ENCODE measurements around the gene SLAMF7.
"Not testable (repeated sequence)": the region's sequence is repeated elsewhere in the genome, so short reads cannot be mapped to it uniquely, and the experiment has no call there.

Gene SLAMF7

DNA sequence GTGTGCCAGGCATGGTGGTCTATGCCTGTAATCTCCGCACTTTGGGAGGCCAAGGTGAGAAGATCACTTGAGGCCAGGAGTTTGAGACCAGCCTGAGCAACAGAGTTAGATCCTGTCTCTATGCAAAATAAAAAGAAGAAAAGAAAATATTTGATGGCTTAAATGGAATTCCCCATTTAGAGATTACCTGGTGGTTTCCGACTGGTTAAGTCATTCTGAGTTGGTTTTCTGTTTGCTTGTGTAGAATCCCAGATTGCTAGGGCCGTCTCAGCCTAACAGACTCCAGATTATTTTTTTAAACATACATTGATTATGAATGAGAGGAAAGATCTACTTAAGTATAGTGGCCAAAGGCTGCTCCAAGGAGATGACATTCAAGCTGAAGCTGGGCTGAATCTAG lies 34.0 kb downstream of the SLAMF7 start:
- peaks cover 7% of the 10 kb centered on the region for H3K9me3 Mint-ChIP-seq
- peaks cover 4% of the 10 kb centered on the region for H3K36me3 Mint-ChIP-seq
- peak overlapping the region; percentile 74 for H3K27ac Mint-ChIP-seq
- H3K4me1 Mint-ChIP-seq = peaks cover 76% of the 10 kb centered on the region
- peak overlapping the region; percentile 9 for H3K4me3 Mint-ChIP-seq
- no peaks in the 10 kb centered on the region for H3K27me3 Mint-ChIP-seq

- Mint-ChIP-seq H3K27ac (peak overlapping the region; percentile 92), H3K27me3 (no peaks in the 10 kb centered on the region), H3K36me3 (peaks cover 4% of the 10 kb centered on the region), H3K4me1 (peaks cover 59% of the 10 kb centered on the region), H3K9me3 (peaks cover 7% of the 10 kb centered on the region), H3K4me3 (peak overlapping the region; percentile 12)
Observed at GRCh38 chr1:160774886-160775719, 36.1 kb downstream of the SLAMF7 start.

GRCh38 chr1:160776178-160776577 lies 37.1 kb downstream of the SLAMF7 start:
- no peak overlapping the region for H3K4me3 Mint-ChIP-seq
- peaks cover 7% of the 10 kb centered on the region for H3K9me3 Mint-ChIP-seq
- H3K27me3 Mint-ChIP-seq = no peaks in the 10 kb centered on the region
- no peak overlapping the region for H3K27ac Mint-ChIP-seq
- H3K4me1 Mint-ChIP-seq = peaks cover 48% of the 10 kb centered on the region
- peaks cover 4% of the 10 kb centered on the region for H3K36me3 Mint-ChIP-seq

- Mint-ChIP-seq H3K4me1 (peaks cover 43% of the 10 kb centered on the region), H3K27ac (no peak overlapping the region), H3K9me3 (no peaks in the 10 kb centered on the region), H3K4me3 (no peak overlapping the region), H3K27me3 (no peaks in the 10 kb centered on the region), H3K36me3 (no peaks in the 10 kb centered on the region)
Observed at GRCh38 chr1:160777486-160778089, 38.5 kb downstream of the SLAMF7 start.

DNA sequence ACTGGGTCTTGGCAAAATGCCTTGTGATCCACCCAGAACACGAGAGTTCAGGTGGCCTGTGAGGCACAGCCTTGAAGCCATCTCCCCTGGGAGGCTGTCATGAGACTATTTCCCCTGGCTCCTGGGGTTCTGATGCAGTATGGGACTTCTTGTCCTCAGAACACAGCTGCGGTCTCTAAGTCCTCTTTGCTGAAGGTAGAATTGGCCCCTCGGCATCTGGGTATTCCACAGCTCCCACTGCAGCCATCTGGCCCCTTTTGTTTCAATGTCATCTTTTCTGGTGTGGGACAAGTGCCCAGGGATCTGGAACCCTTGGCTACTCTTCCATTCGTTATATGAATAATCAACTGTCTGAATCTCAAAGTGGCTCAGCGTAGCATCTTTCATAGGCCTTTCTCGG lies 39.9 kb downstream of the SLAMF7 start:
- H3K4me3 Mint-ChIP-seq = no peak overlapping the region
- H3K27ac Mint-ChIP-seq = no peak overlapping the region
- H3K36me3 Mint-ChIP-seq = no peaks in the 10 kb centered on the region
- no peaks in the 10 kb centered on the region for H3K9me3 Mint-ChIP-seq
- H3K27me3 Mint-ChIP-seq = no peaks in the 10 kb centered on the region
- H3K4me1 Mint-ChIP-seq = peaks cover 30% of the 10 kb centered on the region

DNA sequence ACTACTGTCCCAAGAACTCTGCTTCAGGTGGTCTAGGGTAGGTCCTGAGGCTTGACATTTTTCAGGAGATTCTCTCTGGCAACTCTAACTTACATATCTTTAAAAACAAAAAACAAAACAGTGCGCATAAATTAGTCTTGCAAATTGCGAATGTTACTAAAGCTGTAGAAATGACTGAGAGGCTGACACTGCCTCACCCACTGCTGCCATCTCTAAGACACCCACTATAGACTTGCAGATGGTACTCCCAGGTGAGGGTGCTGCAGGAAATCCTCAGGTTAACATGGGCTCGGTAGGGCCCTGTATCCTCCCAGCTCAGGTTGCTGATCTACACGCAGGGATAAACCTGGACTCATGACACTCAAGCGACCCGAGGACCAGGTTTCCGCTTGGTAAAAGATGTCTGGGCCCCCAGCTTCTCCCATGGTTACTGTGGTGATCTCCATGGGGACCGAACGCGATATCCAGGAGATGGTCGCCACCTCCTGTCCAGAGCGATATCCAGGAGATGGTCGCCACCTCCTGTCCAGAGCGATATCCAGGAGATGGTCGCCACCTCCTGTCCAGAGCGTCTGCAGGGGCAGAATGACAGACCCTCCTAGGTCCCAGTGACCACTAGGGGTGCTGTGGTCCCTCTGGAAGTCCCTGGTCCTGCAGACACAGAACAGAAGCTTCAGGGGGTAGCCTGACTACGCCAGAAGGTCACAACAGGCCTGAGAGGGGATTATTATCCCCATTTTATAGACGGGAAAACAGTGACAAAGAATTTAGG lies 40.8 kb downstream of the SLAMF7 start:
- H3K27me3 Mint-ChIP-seq = no peaks in the 10 kb centered on the region
- H3K27ac Mint-ChIP-seq = no peak overlapping the region
- H3K4me3 Mint-ChIP-seq = no peak overlapping the region
- H3K4me1 Mint-ChIP-seq = peaks cover 23% of the 10 kb centered on the region
- no peaks in the 10 kb centered on the region for H3K36me3 Mint-ChIP-seq
- H3K9me3 Mint-ChIP-seq = no peaks in the 10 kb centered on the region

DNA sequence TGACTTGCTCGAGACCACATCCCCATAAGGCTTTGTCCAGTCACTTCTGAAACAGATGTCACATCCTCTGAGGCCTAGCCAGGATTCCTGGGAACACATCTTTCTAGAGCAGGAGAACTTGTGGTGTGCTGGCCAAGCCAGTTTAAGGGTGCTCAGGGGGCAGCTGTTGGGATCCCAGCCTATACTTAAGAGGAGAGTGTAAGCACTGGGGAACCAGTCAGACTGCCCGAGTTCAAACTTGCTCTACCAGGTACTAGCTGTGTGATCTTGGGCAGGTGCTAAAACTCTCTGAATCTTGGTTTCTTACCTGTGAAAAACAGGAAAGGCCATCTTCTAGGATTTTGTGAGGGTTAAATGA lies 41.3 kb downstream of the SLAMF7 start:
- no peaks in the 10 kb centered on the region for H3K36me3 Mint-ChIP-seq
- H3K4me1 Mint-ChIP-seq = peaks cover 18% of the 10 kb centered on the region
- H3K4me3 Mint-ChIP-seq = no peak overlapping the region
- no peak overlapping the region for H3K27ac Mint-ChIP-seq
- no peaks in the 10 kb centered on the region for H3K27me3 Mint-ChIP-seq
- H3K9me3 Mint-ChIP-seq = no peaks in the 10 kb centered on the region

GRCh38 chr1:160781186-160781766 lies 42.2 kb downstream of the SLAMF7 start:
- Mint-ChIP-seq H3K4me3 (no peak overlapping the region), H3K27ac (no peak overlapping the region), H3K27me3 (no peaks in the 10 kb centered on the region), H3K9me3 (no peaks in the 10 kb centered on the region), H3K36me3 (no peaks in the 10 kb centered on the region), H3K4me1 (peaks cover 14% of the 10 kb centered on the region)

DNA sequence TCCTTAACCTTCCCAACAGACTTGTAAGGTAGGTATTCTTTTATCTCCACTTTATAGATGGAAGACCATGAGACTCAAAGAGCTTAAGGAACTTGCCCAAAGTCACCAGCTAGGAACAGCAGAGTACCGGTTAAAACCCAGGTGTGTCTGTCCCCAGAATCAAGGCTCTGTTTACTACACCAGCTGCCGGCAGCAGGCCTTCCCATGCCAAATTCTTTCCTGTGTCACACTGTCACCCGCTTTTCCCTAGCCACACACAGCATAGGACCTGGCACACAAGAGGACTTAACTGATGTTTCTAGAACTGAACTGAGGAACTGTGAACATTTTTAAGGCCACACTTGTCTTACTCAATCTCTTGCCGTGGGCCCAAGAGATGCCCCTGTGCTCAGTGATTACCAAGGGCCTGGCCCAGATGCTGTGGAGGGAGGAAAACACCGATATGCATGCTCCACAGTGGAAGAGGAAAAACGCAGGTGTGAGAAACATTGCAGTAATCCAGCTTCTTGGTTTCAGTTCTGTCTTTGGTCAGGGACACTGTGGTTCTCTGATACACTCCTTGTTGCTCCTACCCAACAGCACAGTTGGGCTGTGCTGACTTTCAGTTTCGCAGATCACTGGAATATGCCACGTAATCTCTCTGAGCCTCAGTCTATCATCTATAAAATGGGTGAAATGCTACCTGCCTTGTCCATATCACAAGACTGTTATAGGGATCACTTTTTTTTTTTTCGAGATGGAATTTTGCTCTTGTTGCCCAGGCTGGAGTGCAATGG lies 43.1 kb downstream of the SLAMF7 start:
- H3K9me3 Mint-ChIP-seq = no peaks in the 10 kb centered on the region
- peak overlapping the region; percentile 42 for H3K4me3 Mint-ChIP-seq
- H3K27me3 Mint-ChIP-seq = no peaks in the 10 kb centered on the region
- peaks cover 14% of the 10 kb centered on the region for H3K4me1 Mint-ChIP-seq
- peak overlapping the region; percentile 2 for H3K27ac Mint-ChIP-seq
- no peaks in the 10 kb centered on the region for H3K36me3 Mint-ChIP-seq

DNA sequence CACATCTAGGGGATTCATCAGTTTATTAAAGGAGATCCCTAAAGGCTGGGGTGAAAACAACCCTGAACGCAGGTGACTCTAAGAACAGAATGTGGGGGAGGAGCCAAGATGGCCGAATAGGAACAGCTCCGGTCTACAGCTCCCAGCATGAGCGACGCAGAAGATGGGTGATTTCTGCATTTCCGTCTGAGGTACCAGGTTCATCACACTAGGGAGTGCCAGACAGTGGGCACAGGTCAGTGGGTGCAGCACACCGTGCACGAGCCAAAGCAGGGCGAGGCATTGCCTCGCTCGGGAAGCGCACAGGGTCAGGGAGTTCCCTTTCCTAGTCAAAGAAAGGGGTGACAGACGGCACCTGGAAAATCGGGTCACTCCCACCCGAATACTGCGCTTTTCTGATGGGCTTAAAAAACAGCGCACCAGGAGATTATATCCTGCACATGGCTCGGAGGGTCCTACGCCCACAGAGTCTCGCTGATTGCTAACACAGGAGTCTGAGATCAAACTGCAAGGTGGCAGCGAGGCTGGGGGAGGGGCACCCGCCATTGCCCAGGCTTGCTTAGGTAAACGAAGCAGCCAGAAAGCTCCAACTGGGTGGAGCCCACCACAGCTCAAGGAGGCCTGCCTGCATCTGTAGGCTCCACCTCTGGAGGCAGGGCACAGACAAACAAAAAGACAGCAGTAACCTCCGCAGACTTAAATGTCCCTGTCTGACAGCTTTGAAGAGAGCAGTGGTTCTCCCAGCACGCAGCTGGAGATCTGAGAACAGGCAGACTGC lies 44.1 kb downstream of the SLAMF7 start:
- not testable (repeated sequence) for H3K27ac Mint-ChIP-seq, H3K36me3 Mint-ChIP-seq, H3K9me3 Mint-ChIP-seq, H3K4me3 Mint-ChIP-seq, H3K27me3 Mint-ChIP-seq, H3K4me1 Mint-ChIP-seq

GRCh38 chr1:160789051-160789701 lies 50.1 kb downstream of the SLAMF7 start:
- peaks cover 6% of the 10 kb centered on the region for H3K4me1 Mint-ChIP-seq
- no peaks in the 10 kb centered on the region for H3K36me3 Mint-ChIP-seq
- no peaks in the 10 kb centered on the region for H3K27me3 Mint-ChIP-seq

DNA sequence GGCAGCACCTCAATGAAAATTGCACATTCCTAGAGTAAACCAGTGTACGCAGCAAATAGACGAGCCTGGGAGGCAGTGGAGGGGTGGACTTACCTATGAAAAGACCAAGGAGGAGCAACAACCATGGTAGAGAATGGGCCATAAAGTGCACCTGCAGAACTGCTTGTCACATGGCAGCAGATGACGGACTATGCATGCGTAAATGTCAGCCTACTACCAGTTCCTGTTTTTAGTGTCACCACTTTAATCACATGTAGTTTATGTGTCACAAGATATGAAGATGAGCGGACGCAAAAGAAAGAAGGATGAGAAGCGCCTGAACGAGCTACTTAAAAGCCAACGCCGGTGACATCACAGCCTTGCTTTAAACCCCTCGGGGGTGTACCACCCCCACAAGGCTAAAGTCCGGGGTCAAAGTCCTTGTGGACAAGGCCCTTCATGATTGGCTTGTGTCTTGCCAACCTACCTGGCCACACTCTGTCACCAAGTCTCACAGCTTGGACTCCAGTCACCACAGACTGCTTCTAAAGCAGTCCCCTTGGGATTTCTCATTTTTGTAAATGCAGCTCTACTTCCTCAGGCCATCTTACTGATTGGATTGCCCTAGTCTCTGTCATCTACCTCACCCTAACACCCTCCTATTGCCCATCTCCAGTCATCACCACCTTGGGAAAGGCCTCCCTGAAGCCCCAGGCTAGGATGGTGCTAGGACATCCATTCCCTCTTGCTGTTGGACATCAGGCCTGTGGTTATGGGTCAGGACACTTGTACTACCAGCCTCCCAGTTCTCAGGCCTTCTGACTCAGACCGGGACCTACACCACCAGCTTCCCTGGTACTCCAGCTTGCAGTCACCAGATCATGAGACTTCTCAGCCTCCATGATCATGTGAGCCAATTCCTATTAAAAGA lies 50.9 kb downstream of the SLAMF7 start:
- Mint-ChIP-seq H3K27ac (no peak overlapping the region), H3K9me3 (no peaks in the 10 kb centered on the region), H3K4me1 (peaks cover 6% of the 10 kb centered on the region), H3K36me3 (no peaks in the 10 kb centered on the region), H3K4me3 (no peak overlapping the region), H3K27me3 (no peaks in the 10 kb centered on the region)

More at GRCh38 chr1:160789051-160789701, 50.1 kb downstream of the SLAMF7 start:
- no peaks in the 10 kb centered on the region for H3K9me3 Mint-ChIP-seq
- peak overlapping the region; percentile 55 for H3K27ac Mint-ChIP-seq
- no peak overlapping the region for H3K4me3 Mint-ChIP-seq

GRCh38 chr1:160794376-160794775 lies 55.3 kb downstream of the SLAMF7 start:
- Mint-ChIP-seq H3K4me3 (no peak overlapping the region), H3K27me3 (no peaks in the 10 kb centered on the region), H3K9me3 (no peaks in the 10 kb centered on the region), H3K4me1 (peaks cover 42% of the 10 kb centered on the region), H3K27ac (peak overlapping the region; percentile 80), H3K36me3 (peaks cover 5% of the 10 kb centered on the region)

All from activated naive CD4-positive, alpha-beta T cell treated with anti-CD3 and anti-CD28 coated beads, Interleukin-2, amount 50 U/mL, for 24 hours (primary cell).